ENCODE results near the gene LRRN2.

LRRN2 gene

GRCh38 chr1:204626381-204626780 is 59.2 kb downstream of the LRRN2 start:
- no peak for FAIRE-seq

GRCh38 chr1:204624631-204625216 is 60.8 kb downstream of the LRRN2 start:
- FAIRE-seq = no peak

GRCh38 chr1:204623894-204624361 is 61.6 kb downstream of the LRRN2 start:
- no peak for FAIRE-seq

- no peak for FAIRE-seq
Measured at GRCh38 chr1:204623365-204623893, 62.1 kb downstream of the LRRN2 start.

GRCh38 chr1:204621996-204622395 is 63.5 kb downstream of the LRRN2 start:
- no peak for FAIRE-seq

GRCh38 chr1:204621396-204621795 is 64.1 kb downstream of the LRRN2 start:
- FAIRE-seq = no peak

- FAIRE-seq = no peak
Measured at GRCh38 chr1:204619721-204620120, 65.8 kb downstream of the LRRN2 start.

- FAIRE-seq = no peak
Measured at GRCh38 chr1:204618148-204618760, 67.3 kb downstream of the LRRN2 start.

GRCh38 chr1:204617256-204618147 is 68.0 kb downstream of the LRRN2 start:
- no peak for FAIRE-seq

GRCh38 chr1:204616641-204617040 is 68.9 kb downstream of the LRRN2 start:
- no peak for FAIRE-seq

- no peak for FAIRE-seq
Measured at GRCh38 chr1:204615881-204616280, 69.7 kb downstream of the LRRN2 start.

GRCh38 chr1:204613636-204614035 is 71.9 kb downstream of the LRRN2 start:
- FAIRE-seq = no peak

GRCh38 chr1:204612326-204612725 is 73.2 kb downstream of the LRRN2 start:
- no peak for FAIRE-seq

GRCh38 chr1:204611036-204611435 is 74.5 kb downstream of the LRRN2 start:
- no peak for FAIRE-seq

- no peak for FAIRE-seq
Measured at GRCh38 chr1:204607910-204608309, 77.6 kb downstream of the LRRN2 start.

- FAIRE-seq = no peak
Measured at GRCh38 chr1:204605791-204606190, 79.7 kb downstream of the LRRN2 start.

GRCh38 chr1:204602871-204603542 is 82.5 kb downstream of the LRRN2 start:
- no peak for FAIRE-seq

- no peak for FAIRE-seq
Measured at GRCh38 chr1:204602111-204602579, 83.4 kb downstream of the LRRN2 start.

- FAIRE-seq = no peak
Measured at GRCh38 chr1:204600968-204601367, 84.6 kb downstream of the LRRN2 start.

GRCh38 chr1:204600203-204600602 is 85.3 kb downstream of the LRRN2 start:
- no peak for FAIRE-seq

- no peak for FAIRE-seq
Measured at GRCh38 chr1:204599596-204599995, 85.9 kb downstream of the LRRN2 start.

GRCh38 chr1:204599098-204599497 is 86.4 kb downstream of the LRRN2 start:
- no peak for FAIRE-seq
